NK-92 (cell line): Measurements from ENCODE around the gene IQCK.

Experiments used
- DNase-seq: peaks from one replicate; lab custom pipeline; 2025; ENCODE audit not compliant: unreplicated experiment; lab: John Stamatoyannopoulos, UW

IQCK gene

DNA sequence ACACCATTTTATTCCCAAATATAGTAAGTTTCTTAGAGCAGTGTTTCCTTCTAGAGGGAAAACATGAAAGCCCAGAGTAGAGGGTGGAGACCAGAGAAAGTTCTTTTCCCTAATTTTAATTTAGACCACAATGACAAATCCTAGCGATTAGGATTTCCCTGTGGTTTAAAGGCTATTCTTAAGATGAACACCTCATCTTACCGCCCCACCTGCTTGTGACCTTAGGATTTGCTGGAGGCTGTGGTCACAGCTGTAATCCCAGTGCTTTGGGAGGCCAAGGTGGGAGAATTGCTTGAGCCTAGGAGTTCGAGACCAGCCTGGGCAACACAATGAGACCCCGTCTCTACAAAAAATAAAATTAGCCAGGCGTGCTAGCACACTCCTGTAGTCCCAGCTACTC is 115.5 kb downstream of the IQCK start:
- no peak for DNase-seq

DNA sequence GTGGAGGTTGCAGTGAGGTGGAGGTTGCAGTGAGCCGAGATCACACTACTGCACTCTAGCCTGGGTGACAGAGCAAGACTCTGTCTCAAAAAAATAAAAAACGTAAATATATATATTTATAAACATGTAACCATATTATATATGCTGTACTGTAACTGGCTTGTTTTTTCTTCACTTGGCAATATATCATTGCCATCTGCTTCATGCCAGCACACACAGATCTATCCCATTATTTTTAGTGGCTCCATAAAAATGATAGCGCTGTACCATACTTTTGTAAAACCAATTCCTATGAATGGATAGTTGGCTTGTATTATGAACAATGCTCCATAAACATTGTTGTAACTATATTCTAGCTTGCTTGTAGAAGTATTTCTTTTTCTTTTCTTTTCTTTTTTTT is 117.1 kb downstream of the IQCK start:
- no peak for DNase-seq

DNA sequence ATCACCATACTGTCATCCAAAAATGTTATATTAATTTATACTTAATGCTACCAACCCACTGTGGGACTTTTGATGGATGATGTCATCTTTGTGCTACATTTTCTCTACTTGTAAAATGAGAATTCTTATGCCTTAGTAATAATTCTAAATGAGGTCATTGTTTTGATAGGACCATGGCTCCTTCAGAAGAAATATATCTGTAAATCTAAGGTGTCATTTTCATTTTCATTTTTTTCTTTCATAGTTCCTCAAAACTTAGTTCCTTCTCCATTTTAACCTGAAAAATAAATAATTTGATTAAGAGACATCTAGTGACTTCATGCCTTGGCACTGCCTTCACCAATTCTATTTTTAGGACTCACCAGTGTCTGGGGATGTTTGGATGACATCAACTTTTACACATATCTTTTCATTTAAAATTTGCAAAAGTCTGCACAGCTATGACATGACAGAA is 117.9 kb downstream of the IQCK start:
- DNase-seq = no peak

DNA sequence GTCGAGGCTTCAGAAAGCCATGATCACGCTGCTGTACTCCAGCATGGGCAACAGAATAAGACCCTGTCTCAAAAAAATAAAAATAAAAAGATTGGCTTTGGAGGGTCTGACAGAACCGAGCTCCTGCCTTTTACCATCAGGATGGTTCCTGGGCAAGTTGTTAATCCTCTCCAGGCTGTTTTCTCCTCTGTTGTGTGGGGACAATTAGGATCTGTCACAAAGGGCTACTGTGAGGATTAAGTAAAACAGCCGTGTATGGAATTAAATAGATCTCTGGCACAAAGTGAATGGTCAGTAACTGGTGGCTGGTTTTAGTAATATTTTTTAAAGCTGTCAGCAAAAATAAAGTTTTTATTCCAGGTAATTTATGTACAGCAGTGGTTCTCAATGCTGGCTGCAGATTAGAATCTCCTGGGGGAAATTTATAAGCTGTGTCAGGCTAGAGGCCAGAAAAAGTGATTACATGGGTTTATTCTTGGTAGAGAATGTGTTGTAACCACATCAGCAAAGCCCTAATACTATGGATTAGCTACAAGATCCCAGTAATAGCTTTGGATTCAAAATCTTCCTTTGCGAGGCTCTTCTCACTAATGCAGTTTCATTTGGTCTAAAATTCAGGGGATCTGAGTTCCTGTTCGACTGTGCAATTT is 119.4 kb downstream of the IQCK start:
- no peak for DNase-seq

DNA sequence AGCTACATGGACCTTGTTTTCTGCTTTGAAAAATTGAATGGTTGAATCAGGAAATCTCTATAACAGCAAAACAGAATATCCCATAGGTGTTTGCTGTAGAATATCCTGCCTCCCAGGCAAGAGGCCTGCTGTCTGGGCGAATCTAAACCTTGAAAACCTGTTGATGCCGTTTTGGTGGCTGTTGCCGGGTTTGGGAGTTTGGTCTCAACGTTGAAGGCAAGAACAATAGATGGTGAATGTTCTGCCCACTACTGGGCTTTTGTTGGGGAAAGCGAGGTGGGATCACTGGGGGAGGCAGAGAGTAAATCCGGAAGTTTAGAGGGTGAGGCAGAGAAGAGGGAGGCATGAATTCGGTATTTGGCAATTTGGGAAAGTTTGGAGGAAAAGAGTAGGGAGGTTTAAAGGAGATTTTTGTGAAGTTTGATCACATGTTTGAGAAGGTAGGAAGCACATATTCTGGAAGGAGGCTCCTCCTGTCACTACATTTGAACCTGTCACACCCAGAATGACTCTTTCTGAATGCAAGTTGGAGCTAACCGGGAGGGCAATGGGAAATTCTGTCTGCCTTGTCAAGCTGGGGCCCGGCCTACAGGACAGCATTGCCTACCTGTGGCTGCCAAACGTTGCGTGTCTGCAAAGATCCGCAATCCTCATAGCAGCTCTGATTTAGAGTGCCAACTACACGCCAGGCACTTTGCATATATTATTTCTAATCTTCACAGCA is 120.1 kb downstream of the IQCK start:
- no peak for DNase-seq

DNA sequence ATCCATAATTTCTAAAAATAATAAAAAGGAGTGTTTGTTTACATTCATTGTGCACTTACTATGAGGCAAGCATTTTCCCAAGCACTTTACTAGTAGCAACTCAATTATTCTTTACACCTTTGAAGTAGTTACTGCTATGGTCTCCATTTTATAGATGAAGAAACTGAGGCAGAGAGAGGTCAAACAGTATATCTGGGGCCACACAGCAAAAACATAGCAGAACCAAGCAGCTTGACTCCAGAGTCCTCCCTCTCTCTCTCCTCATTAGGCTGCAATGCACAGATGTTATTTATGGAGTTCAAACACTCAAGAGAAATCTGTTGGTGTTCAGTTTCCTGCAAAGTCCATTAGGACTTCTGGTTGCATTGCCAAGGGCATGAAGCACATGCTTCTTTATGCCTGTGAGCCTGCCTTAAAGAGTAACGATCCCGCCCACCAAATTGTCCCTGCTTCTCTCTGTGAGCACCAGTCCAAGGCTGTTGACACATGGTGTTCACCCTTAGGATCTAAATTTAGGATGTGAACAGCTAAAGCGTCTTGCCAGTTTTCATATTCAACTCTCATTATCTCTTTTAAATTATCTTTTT is 122.5 kb downstream of the IQCK start:
- DNase-seq = no peak

DNA sequence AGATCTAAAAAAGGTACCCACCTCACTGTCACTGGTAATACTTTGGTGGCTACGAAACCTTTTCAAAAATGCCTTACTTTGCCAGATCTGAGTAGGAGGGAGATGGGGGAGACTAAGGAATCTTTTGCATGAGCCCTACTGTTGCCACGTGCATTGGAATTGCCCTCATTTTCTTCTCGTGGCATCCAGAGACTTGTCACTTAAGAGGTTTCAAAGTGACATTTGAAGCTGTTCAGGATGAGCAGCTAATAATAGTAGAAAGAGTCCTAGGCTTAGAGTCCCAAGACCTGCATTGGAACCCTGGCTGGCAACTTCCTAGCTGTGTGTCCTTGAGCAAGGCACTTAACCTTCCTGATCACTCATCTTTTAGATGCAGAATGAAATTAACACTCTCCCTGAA is 123.1 kb downstream of the IQCK start:
- DNase-seq = no peak

DNA sequence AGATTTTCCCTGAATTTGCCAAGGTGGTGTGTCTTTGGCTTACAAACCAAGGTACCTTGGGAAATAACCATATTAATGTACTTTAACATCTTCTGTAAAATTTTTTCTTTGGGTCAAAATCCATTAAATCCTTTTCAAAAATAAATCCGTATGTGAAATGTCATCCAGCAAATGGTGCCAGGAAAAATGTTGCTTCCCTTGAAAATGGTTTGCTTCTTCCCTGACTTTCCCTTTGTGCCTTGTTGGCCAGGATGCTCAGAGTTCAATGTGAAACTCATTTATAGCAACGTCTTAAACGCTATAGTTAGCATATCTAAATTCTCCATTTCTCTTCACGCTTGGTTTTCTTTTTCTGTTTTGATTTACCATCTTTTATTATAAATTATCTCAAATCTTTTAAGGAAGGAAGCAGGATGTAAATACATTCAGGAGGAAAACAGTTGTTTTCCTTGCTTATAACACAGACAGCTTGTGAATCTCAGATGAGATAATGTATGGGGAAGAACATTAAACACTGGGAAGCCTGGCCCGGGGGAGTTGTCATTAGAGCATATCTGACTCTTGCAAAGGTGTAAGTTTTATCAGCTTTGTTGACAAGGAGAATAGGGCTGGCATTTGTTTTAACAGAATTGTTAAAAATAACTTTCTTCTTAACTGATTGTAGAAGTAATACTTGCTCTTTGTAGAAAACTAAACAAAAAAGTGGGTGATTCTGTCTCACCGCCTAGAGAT is 124.5 kb downstream of the IQCK start:
- no peak for DNase-seq

DNA sequence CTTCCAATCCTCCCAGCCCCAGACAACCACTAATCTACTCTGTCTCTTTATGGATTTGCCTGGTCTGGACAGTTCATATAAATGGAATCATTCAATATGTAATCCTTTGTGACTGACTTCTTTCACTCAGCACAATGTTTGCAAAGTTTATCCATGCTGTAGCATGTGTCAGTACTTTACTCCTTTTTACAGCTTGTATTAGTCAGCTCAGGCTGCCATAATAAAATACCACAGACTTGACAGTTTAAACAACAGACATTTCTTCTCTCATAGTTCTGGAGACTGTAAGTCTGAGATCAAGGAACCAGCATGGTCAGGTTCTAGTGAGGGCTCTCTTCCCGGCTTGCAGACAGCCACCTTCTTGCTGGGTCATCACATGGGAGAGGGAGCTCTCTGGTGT is 125.3 kb downstream of the IQCK start:
- DNase-seq = no peak

DNA sequence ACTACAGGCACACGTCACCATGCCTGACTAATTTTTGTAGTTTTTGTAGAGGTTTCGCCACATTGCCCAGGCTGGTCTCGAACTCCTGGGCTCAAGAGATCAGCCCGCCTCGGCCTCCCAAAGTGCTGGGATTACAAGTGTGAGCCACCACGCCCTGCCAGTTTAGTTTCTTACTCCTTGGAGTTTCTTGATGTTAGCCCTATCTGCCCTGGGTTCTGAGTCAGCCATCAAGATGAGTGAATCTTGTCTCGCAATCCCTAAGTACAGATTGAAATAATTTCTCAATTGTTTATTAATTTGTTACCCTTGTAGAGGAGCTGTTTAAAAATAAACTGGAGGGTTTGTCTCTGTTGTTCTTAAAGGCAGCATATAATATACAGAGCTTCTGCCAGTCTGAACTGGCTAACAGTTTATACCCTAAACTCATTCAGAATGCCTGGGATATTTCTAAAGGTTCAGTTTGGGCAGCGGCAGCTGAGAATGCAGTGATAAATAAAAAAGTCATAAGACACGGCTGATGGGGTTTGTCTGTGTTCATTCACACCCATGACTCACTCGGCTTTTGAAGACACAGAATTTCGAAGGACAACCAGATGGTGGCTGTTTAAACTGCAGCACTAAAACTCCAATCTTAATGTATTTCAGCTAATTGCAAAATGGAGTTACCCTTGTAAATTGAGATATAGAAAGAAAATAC is 127.0 kb downstream of the IQCK start:
- no peak for DNase-seq

DNA sequence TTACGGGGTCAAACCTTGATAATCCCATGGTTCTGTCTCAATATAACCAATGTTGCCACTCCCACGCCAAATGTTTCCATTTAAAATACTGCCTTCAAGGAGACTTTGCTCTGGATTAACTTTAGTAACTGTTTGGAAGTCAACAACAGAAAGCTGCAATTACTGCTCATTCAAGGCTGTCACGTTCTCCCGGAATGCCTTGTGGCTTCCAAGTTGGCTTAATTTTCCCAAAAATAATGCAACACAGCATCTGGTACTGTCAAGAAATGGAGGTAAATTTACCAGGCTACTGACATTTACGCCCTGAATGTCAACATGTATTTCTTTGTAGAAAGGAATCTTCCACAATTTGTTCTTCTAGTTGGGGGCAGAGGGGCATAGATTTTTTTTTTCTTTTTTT is 128.4 kb downstream of the IQCK start:
- no peak for DNase-seq

DNA sequence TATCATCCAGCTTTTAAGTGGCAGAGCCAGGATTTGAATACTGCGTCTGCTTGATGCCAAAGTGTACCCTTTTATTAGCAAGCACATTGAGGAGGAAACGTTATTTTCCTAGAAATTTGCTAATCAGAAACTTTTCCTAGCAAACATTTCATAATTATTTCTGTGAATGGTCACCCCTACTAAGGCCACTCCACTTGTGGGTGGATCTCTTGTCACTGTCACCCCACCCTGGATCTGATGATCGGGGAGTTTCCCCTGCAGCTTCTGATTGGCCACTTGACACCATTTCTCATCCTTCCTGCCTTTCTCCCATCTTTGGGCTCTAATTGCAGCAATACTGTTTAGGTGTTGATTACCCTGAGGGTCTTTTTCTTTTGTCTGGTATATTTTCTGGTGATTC is 130.7 kb downstream of the IQCK start:
- DNase-seq = no peak

DNA sequence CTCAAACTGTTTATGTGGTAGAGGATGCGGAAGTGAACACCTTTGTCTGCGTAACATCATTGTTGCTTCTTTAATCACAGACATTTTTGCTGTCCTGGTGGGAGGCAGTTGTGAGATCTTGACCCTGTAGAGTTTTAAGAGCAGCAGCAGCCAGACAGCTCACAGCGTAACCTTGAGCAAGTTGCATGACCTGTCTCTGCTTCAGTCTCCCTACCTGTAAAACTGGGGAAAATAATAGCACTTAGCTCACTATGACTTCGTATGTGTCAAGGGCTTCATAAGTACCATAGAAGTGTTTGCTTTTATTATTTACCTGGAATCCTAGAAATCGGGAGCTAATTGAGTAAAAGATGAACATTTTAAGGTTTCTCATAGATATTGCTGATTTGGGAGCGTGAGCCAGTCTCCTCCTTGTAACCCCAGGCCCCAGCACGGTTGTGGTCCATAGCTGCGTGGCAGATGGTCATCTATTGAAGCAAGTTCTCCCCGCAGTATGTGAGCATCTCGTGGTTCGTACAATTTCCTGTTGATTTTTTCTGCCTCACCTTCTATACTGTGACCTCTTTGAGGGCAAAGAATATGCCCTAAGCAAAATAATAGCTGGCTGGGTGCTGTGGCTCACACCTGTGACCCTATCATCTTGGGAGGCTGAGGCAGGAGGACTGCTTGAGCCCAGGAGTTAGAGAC is 132.2 kb downstream of the IQCK start:
- no peak for DNase-seq

DNA sequence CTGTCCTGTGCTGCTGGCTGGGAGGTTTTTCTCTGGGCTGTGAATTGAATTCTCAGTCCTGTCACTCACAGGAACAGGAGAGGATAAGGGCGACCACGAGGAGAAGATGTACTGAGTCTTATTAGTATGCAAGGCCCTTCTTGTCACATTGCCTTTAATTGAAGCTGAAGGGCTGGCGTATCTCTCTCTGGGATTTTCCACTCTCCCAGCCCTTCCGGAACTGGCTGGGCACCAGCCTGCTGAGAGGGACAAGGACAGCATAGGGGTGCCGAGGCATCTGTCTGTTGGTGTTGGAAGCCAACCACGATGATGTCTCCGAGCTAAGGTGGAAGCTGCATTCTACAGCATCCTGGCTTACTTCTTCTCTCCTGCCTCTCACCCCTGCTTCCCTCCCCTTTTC is 133.4 kb downstream of the IQCK start:
- DNase-seq = no peak

DNA sequence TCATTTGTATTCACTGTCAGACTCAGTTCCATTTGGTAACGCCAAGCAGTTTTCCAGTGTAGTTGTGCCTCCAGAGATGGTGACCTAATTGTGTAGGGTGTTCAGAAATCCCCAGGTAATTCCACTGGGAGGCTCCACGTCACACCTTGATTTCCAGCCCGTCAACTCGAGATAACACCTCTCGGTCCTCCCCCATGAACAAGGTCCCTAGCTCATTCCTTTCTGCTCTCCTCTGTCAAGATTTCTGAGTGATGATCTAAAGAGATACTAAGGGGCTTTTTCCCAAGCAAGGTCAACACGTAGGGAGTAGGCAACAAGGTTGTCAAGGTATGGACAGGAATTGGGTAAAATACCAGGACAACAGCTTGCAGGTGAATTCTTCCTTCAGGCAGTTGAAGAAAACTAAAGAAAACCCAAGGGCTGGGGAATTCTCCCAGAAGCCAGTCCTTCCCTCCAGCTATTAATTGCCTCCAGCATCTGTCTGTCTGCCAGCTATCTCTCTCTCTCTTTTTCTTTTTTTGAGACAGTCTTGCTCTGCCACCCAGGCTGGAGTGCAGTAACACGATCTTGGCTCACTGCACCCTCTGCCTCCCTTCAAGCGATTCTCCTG is 135.2 kb downstream of the IQCK start:
- DNase-seq = no peak

DNA sequence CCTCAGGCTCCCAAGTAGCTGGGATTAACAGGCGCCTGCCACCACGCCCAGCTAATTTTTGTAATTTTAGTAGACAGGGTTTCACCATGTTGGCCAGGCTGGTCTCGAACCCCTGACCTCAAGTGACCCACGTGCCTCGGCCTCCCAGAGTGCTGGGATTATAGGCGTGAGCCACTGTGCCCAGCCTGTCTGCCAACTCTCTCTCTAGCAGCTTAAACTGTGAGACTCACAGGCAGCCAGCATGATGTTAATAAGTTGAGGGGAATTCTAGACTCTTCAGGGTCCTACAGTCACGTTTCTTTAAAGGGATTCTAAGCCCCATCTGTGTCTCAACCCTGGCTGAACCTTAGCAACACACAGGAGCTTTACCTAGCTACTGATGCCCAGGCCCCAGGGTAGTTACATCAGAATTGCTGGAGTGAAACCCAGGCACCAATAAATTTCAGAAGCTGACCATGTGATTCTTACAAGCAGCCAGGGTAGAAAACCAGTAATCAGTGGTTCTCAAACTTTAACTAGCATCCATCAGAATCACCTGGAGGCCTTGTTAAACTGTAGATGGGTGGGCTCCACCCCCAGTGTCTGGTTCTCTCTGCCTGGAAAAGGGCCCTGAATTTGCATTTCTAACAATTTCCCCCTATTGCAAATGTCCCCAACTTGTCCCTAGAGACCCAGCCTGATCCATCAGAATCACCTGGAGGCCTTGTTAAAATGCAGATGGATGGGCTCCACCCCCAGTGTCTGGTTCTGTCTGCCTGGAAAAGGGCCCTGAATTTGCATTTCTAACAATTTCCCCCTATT is 135.9 kb downstream of the IQCK start:
- DNase-seq = no peak

DNA sequence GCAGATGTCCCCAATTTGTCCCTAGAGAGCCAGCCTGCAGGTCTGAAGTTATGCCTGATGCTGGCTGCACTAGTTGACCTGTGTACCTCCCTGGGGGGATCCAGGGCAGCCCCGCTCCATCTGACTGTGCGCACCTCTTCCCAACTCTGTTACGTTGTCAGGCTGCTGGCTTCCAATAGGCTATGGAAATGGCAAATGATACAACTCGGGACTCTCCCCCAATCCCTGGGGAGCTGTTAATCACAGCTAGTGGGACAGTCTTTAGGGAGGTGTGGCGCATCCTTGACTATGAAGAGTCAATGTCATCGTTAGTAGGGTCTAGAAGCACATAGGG is 136.4 kb downstream of the IQCK start:
- DNase-seq = no peak

DNA sequence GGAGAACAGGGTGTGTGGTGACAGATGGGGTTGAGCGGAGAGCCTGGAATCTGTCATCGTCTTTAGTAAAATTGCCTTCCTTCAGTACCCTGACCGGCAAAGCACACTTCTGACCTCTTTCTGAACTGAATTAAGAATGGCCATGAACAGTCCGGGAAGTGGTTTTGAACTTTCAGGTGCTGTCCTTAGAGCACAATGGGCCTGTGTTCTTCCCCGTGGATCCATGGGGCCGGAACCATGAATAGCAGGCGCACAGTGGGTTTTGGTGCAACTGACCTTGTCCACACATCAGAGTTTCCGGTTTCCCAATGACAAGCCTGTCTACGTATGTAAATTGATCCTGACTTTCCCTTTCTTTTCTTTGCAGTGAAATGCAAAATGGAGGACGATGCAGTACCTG is 138.0 kb downstream of the IQCK start:
- no peak for DNase-seq

DNA sequence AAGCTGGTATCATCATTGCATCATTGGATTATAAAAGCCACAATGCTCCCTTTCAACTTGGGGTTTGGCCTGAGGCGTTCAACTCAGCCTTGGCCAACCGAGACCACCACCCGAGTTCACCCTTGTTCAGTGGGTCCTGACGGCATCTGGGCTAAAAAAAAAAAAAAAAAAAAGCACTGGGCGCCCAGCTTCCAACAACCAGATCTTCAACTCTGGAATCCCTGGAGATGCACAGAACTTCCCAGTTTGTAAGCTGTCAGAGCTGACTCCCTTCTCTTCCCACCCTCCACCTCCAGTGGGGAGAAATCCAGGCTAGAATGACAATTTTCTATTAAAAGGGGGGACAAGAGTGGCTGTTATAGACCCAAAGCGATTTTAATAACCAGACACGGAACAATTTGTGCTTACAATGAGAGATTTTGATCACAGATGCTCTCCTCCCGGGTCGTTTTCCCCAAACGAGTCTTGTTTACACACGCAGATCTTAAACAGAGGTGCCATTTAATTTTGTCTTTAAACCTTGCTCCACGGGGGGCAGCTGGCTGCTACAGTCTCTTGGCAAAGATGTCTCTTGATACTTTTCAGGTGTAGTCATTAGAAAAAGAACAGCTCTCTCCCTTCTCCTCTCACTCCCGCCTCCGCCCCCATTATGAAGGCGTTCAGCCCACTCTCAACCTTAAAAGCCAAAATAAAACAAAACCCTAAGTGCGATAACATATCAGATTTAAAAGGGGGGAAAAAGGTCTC is 139.7 kb downstream of the IQCK start:
- no peak for DNase-seq
